Right atrium auricular region (tissue), 2 donors: ENCODE data around the gene ANKS1B. TPM values are rescaled to one million over a fixed set of nuclear protein-coding genes. Genes with fewer than 3 reads are reported as not detected.

Experiments used
- DNase-seq: peaks from one replicate; pipeline ENCODE4 v3.0.0-alpha.2; 2019; ENCODE audit warnings: low spot score
- H3K27ac ChIP-seq, 2 donors: fragments of 200-600 bp; sonication (generic); 1 replicate in 1 of 2; 2 replicates in 1 of 2; pipeline ENCODE4 v1.5.1; 2016 to 2019
- H3K27me3 ChIP-seq, 2 donors: fragments of 200-600 bp; sonication (generic); one replicate each; pipeline versions ENCODE4 v1.5.1 to v1.6.0; 2017 to 2019
- H3K36me3 ChIP-seq: fragments of 200-600 bp; sonication (generic); one replicate; pipeline ENCODE4 v1.5.1; 2016
- H3K4me1 ChIP-seq, 2 donors: fragments of 200-600 bp; sonication (generic); one replicate each; pipeline versions ENCODE4 v1.5.1 to v1.6.0; 2017 to 2019
- H3K4me3 ChIP-seq, 2 donors: fragments of 200-600 bp; sonication (generic); 1 replicate in 1 of 2; 2 replicates in 1 of 2; pipeline ENCODE4 v1.5.1; 2017 to 2019; ENCODE audit warnings: mild to moderate bottlenecking in 1 of 2, moderate library complexity in 1 of 2
- H3K9me3 ChIP-seq, 2 donors: fragments of 200-600 bp; sonication (generic); one replicate each; pipeline ENCODE4 v1.5.1; 2019
- CTCF ChIP-seq, 2 donors: fragments of 200-600 bp; sonication (generic); IDR thresholded peaks; one replicate each; pipeline ENCODE4 v1.5.1; 2019; ENCODE audit warnings: antibody characterized with exemption in 2 of 2
- total RNA-seq, 2 donors: library from RNA; depleted of rRNA; stranded (reverse); fragments of >200 nt; gene quantifications; one replicate each; pipeline ENCODE4 v1.1.0, GENCODE V29; 2016

The ANKS1B gene
- 1 to 10 TPM; 2.4 to 3.1 TPM for total RNA-seq

- TF ChIP-seq CTCF (IDR thresholded peaks at IDR 0.05) = no peak
- Histone ChIP-seq H3K4me1 (peaks cover 0 to 11% of the 10 kb centered on the region in 2 donors), H3K36me3 (no peaks in the 10 kb centered on the region), H3K27me3 (no peaks in the 10 kb centered on the region), H3K9me3 (no peaks in the 10 kb centered on the region), H3K27ac (peak within 1 kb of the TSS; percentile 50 to 61), H3K4me3 (peak within 1 kb of the TSS; percentile 44 to 59)
- no peak for DNase-seq
Measured at GRCh38 chr12:99984271-99985128, at the start of gene ANKS1B. TSS of gene ANKS1B (minus strand) at chr12:99984936. CDS start at chr12:99984237, 699 bp downstream.

GRCh38 chr12:100031836-100032235 is 47.1 kb upstream of the ANKS1B start:
- TF ChIP-seq CTCF (IDR thresholded peaks at IDR 0.05) = no peak
- no peaks in the 10 kb centered on the region for H3K9me3 ChIP-seq
- no peaks in the 10 kb centered on the region for H3K4me1 ChIP-seq
- H3K27ac ChIP-seq = no peak overlapping the region
- H3K27me3 ChIP-seq = no peaks in the 10 kb centered on the region
- H3K36me3 ChIP-seq = peaks cover 3% of the 10 kb centered on the region
- H3K4me3 ChIP-seq = no peak overlapping the region
- no peak for DNase-seq

- DNase-seq = no peak
- Histone ChIP-seq H3K4me3 (no peak overlapping the region), H3K9me3 (no peaks in the 10 kb centered on the region), H3K36me3 (no peaks in the 10 kb centered on the region), H3K4me1 (no peaks in the 10 kb centered on the region), H3K27ac (no peak overlapping the region), H3K27me3 (no peaks in the 10 kb centered on the region)
- TF ChIP-seq CTCF (IDR thresholded peaks at IDR 0.05) = no peak
Measured at GRCh38 chr12:100027671-100028070, 42.9 kb upstream of the ANKS1B start.

GRCh38 chr12:100026241-100026640 is 41.5 kb upstream of the ANKS1B start:
- no peaks in the 10 kb centered on the region for H3K4me1 ChIP-seq
- H3K36me3 ChIP-seq = no peaks in the 10 kb centered on the region
- H3K27me3 ChIP-seq = no peaks in the 10 kb centered on the region
- H3K9me3 ChIP-seq = peaks cover 0 to 6% of the 10 kb centered on the region in 2 donors
- TF ChIP-seq CTCF (IDR thresholded peaks at IDR 0.05) = no peak
- no peak overlapping the region for H3K27ac ChIP-seq
- no peak for DNase-seq
- H3K4me3 ChIP-seq = no peak overlapping the region

- no peaks in the 10 kb centered on the region for H3K4me1 ChIP-seq
- H3K36me3 ChIP-seq = no peaks in the 10 kb centered on the region
- TF ChIP-seq CTCF (IDR thresholded peaks at IDR 0.05) = no peak
- no peaks in the 10 kb centered on the region for H3K27me3 ChIP-seq
- DNase-seq = no peak
- H3K27ac ChIP-seq = no peak overlapping the region
- peaks cover 0 to 6% of the 10 kb centered on the region in 2 donors for H3K9me3 ChIP-seq
- no peak overlapping the region for H3K4me3 ChIP-seq
Measured at GRCh38 chr12:100024974-100025555, 40.3 kb upstream of the ANKS1B start.
